Measurements from ENCODE around the gene KRT9. TPM values are rescaled to one million over a fixed set of nuclear protein-coding genes. Genes with fewer than 3 reads are reported as not detected.
"Not testable (repeated sequence)": the region's sequence is repeated elsewhere in the genome, so short reads cannot be mapped to it uniquely, and the experiment has no call there.

KRT9 gene
- total RNA-seq, 1 experiment from 2014 or later: not detected

- DNase-seq (ENCODE audit: low spot score): no peak
These were observed 30.7 kb upstream of the KRT9 start for GRCh38 chr17:41602524-41602923.

GRCh38 chr17:41600318-41600717 lies 28.5 kb upstream of the KRT9 start:
- DNase-seq (ENCODE audit: low spot score): no peak

GRCh38 chr17:41599680-41600079 lies 27.8 kb upstream of the KRT9 start:
- DNase-seq (ENCODE audit: low spot score): no peak

DNA sequence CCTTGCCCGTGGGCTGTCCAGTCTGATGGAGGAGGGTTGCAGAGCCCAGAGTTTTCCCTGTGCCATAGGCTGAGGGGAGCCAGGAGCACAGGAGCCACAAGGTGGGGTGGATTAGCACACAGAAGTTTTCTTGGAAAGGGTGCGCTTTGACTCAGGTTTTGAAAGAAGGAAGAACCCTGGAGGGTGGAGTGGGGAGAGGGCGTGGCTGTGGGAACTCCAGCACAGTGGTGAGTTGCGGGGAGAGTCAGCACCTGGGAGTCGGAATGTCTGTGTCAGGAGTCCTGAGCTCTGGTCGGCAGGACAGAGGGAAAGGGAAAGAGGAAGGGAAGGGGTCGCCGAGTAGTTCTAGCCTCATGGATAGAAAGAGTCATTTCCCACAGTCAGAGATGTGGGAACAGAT lies 23.7 kb upstream of the KRT9 start:
- no peak for DNase-seq (ENCODE audit: low spot score)

DNA sequence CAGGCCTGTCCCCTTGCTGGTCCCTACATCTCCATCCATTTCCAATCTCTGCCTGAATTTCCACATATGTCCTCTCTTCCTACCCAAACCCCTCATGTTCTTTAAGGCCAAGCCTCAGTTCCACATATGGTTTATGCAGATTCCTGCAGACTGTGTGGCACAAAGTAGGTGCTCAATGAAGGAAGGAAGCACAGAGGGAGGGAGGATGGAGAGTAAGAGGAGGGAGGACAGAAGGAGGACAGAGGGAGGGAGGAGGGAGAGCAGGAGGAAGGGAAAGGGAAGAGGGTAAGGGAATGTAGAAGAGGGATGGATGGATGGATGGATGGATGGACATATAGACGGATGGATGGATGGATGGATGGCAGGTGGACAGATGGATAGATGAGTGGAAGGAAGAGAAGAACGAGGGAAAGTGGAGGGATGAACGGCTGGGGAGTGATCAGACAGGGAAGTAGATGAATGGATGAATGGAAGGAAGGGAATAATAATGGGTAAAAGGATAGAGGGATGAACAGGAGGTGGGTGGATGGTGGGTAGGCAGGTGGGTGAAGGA lies 22.6 kb upstream of the KRT9 start:
- DNase-seq (ENCODE audit: low spot score): no peak

GRCh38 chr17:41593306-41593981 lies 21.6 kb upstream of the KRT9 start:
- no peak for DNase-seq (ENCODE audit: low spot score)

DNA sequence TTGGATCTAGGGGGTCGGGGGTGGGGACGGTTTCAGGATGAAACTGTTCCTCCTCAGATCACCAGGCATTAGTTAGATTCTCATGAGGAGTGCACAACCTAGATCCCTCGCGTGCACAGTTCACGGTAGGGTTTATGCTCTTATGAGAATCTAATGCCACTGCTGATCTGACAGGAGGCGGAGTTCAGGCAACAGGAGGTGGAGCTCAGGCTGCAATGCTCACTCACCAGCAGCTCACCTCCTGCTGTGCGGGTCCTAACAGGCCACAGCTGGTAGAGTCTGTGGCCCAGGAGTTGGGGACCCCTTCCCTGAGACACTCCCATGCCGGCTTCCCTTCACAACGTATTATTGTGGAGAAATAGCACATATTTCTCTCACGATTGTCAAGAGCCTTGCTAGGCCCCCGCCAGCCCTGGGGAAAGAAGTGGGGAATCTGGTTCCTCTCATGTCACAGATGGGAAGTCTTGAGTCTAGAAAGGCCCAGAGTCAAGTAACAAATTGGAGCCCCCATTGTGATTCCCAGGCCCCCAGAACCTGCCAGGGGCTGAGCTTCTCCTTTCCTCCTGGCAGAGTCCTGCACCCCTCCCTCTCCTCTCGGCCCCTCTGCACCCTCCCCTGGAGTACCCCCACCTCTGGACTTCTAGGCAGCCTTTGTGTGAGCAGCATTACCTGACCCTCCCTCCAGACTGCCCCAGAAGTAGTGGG lies 20.9 kb upstream of the KRT9 start:
- no peak for DNase-seq (ENCODE audit: low spot score)

- DNase-seq (ENCODE audit: low spot score): no peak
These were observed 17.4 kb upstream of the KRT9 start for GRCh38 chr17:41589301-41589700.

DNA sequence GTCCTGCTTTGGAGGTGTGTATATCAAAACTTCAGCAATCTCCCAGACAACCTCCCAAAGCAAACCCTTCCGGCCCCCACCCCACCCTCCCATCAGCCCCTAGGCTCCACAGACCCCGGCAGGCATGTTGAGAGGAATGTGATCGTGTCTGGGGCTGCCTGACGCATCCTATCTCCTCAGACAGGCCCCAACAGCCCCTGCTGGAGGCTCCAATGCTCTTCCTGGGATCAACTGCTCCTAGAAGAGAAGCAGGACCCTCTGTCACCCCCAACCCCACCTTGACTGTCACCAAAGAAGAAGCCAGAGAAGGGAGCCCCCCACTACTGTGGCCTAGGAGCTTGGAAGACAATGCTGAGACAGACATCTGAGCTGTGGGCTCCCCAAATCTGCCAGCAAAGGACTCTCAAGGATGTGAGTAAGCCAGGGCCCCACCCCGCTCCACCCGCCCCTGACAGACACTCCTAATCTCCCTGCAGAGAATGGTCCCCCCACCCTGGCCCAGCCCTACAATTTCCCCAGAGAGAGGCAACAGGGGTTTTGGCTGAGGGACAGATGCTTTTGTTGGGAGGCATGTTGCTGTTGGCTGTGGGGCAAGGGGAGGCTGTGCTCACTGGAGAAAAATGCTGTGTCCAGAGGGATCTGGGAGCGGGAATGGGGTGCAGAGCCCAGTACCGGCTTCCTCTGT lies 16.4 kb upstream of the KRT9 start:
- DNase-seq (ENCODE audit: low spot score): no peak

DNA sequence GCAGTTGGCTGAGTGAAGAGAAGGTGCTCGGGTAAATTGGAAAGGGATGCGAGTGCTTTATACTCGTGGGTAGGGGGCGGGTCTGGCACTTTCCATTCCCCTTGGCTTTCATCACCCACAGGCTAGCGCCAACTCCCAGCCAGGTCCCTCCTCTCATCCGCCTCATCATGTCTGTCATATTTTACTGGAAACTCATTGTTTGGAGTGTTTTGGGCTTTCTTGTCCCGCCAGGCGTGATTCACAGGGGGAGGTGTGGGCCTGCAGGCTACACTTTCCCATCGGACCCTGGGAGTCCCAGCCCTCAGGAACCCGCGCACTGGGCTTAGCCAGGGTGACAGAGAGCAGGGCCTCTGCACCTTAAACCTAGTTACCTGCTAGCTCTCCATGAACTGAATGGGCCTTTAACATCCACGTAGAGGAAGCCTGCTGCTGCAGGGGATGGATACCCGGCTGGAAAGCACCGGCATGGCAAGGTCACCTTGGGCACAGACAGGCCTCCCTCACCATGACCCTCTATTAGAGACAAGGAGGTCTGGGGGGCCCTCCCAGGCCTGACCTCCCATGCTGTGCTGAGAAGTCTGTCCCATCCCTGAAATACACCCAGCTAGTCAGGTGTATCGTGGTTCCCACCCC lies 15.1 kb upstream of the KRT9 start, which contains the start of gene KRT14:
Gene KRT14 (minus strand): TSS at position 33 of the 633 bp plus-strand sequence. CDS start 61 bp downstream, outside the sequence.
- DNase-seq (ENCODE audit: low spot score): no peak

DNA sequence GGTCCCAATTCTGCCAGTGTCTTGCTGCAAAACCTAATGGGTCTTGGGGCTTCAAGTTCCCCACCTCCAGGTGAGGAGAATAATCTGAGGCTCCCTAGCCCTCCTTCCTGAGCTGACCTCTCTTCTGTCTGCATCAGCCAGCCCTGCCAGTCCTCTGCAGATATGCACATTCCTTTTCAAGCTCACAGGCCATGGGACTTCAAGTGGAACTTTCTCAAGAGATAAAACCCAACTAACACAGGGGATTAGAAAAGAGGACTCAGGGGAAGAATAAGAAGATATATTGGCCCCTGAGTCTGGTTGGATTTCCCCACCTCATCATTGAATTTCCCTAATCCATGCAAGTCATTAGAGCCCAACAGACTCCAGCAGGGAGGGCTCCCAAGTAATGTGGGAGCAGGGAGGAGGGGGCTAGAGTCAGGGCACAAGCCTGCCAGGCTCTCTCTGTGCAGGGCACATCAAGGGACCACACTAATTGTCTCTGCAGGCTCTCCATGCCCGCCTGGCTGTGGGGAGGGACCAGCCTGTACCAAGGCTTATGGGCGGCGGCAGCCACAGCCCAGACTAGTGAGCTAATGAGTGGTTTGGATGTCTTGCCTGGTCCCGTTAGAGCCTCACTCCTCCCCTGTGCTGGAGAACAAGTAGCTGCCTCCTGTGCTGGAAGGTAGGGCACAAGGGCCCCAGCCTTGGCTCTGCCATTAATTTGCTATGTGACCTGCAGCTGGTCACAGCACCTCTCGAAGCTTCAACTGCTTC lies 13.6 kb upstream of the KRT9 start:
- no peak for DNase-seq (ENCODE audit: low spot score)

GRCh38 chr17:41584331-41584927 lies 12.6 kb upstream of the KRT9 start:
- not testable (repeated sequence) for DNase-seq (ENCODE audit: low spot score)

GRCh38 chr17:41583137-41584127 lies 11.6 kb upstream of the KRT9 start:
- no peak for DNase-seq (ENCODE audit: low spot score)

GRCh38 chr17:41582061-41582968 lies 10.5 kb upstream of the KRT9 start:
- DNase-seq (ENCODE audit: low spot score): not testable (repeated sequence)

GRCh38 chr17:41581366-41582060 lies 9.7 kb upstream of the KRT9 start:
- no peak for DNase-seq (ENCODE audit: low spot score)

DNA sequence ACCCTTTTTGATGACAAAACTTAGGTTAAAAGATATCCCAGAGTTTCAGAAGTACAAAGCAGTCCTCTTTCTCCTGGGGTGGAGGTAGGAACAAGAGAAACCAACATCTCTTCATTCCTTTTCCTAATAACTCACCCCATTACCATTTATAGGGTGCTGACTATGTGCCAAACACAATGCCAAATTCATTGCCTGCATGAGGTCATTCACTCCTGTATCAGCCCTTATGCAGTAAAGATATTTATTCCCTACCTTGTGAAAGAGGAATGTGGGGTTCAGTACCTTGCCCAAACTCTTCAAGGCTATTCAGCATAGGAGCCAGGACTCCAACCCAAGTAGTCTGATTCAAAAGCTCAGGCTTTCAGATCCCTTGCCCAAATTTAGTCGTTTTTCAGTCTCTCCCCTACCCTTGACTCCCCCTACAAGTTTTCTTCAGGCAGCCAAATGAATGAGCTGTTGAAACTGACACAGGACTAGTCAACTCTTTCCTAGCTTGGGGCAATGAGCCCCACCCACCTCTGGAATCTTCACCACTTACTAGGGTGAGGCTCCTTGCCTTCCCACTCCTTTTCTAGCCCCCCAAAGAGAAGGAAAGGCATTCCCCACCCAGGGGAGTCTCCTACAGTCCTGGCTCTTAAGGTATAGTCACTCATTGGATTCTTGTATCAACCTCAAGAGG lies 9.0 kb upstream of the KRT9 start:
- DNase-seq (ENCODE audit: low spot score): no peak

- no peak for DNase-seq (ENCODE audit: low spot score)
These were observed 8.4 kb upstream of the KRT9 start for GRCh38 chr17:41580244-41580575.
